GM19395 (cell line): ENCODE measurements around the gene ANKS6.

Experiments
- ATAC-seq: cut with Tn5 transposase; IDR thresholded peaks from one replicate; pipeline ENCODE4 v1.9.1; 2021; ENCODE audit warnings: mild to moderate bottlenecking, moderate library complexity; ENCODE audit not compliant: unreplicated experiment

The ANKS6 gene

GRCh38 chr9:98772364-98773155, 23.8 kb downstream of the ANKS6 start:
- no peak for ATAC-seq

- no peak for ATAC-seq
These were observed 25.0 kb downstream of the ANKS6 start for GRCh38 chr9:98771209-98771874.

- no peak for ATAC-seq
These were observed 25.6 kb downstream of the ANKS6 start for GRCh38 chr9:98770717-98771116.

- no peak for ATAC-seq
These were observed 28.0 kb downstream of the ANKS6 start for GRCh38 chr9:98768344-98768743.

- no peak for ATAC-seq
These were observed 28.4 kb downstream of the ANKS6 start for GRCh38 chr9:98767915-98768314.

- ATAC-seq, result no peak
These were observed 29.2 kb downstream of the ANKS6 start for GRCh38 chr9:98767196-98767595.

GRCh38 chr9:98766586-98766985, 29.8 kb downstream of the ANKS6 start:
- no peak for ATAC-seq

GRCh38 chr9:98765256-98765655, 31.1 kb downstream of the ANKS6 start:
- ATAC-seq, result no peak

- ATAC-seq, result no peak
These were observed 32.2 kb downstream of the ANKS6 start for GRCh38 chr9:98763986-98764745.

- no peak for ATAC-seq
These were observed 36.1 kb downstream of the ANKS6 start for GRCh38 chr9:98760231-98760630.

- no peak for ATAC-seq
These were observed 41.2 kb downstream of the ANKS6 start for GRCh38 chr9:98755006-98755618.

GRCh38 chr9:98751210-98751609, 45.1 kb downstream of the ANKS6 start:
- ATAC-seq, result no peak

GRCh38 chr9:98750364-98751060, 45.8 kb downstream of the ANKS6 start:
- no peak for ATAC-seq

- no peak for ATAC-seq
These were observed 48.9 kb downstream of the ANKS6 start for GRCh38 chr9:98747476-98747875.

- ATAC-seq, result no peak
These were observed 50.9 kb downstream of the ANKS6 start for GRCh38 chr9:98745470-98745869.

GRCh38 chr9:98743818-98744611, 52.3 kb downstream of the ANKS6 start:
- ATAC-seq, result no peak

GRCh38 chr9:98743329-98743728, 53.0 kb downstream of the ANKS6 start:
- ATAC-seq, result no peak

- ATAC-seq, result no peak
These were observed 53.8 kb downstream of the ANKS6 start for GRCh38 chr9:98742325-98743280.
